HEK293T (cell line): ENCODE results near the gene UNC93B1.

Source experiments
- ARNT ChIP-seq: fragments of 450-650 bp; IDR thresholded peaks from 2 replicates; pipeline ENCODE4 v1.6.1; 2017; ENCODE audit warnings: mild to moderate bottlenecking
- FOXA1 ChIP-seq: fragments of 450-650 bp; IDR thresholded peaks from 2 replicates; pipeline ENCODE4 v1.6.1; 2016; ENCODE audit warnings: mild to moderate bottlenecking
- SP1 ChIP-seq: fragments of 450-650 bp; IDR thresholded peaks from 2 replicates; pipeline ENCODE4 v1.6.1; 2017
- SUZ12 ChIP-seq: fragments of 450-650 bp; IDR thresholded peaks from 2 replicates; pipeline ENCODE4 v1.6.1; 2016; ENCODE audit warnings: mild to moderate bottlenecking
- TF ChIP-seq, protein P1 (sequence below): fragments of 450-650 bp; IDR thresholded peaks from 2 replicates; pipeline ENCODE4 v1.6.1; 2016

DNA sequence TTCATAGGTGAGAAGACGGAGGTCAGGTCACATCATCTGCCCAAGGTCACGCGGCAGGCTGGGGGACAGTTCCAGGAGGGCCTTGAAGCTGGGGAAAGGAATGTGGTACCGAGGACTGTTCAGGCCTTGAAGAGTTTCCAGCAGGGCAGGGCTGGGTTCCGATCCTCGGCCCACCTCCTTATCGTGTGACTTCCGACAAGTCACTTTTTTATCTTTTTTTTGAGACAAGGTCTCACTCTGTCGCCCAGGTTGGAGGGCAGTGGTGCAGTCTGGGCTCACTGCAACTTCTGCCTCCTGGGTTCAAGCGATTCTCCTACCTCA lies 27.2 kb upstream of the UNC93B1 start:
- TF ChIP-seq, protein P1, sequence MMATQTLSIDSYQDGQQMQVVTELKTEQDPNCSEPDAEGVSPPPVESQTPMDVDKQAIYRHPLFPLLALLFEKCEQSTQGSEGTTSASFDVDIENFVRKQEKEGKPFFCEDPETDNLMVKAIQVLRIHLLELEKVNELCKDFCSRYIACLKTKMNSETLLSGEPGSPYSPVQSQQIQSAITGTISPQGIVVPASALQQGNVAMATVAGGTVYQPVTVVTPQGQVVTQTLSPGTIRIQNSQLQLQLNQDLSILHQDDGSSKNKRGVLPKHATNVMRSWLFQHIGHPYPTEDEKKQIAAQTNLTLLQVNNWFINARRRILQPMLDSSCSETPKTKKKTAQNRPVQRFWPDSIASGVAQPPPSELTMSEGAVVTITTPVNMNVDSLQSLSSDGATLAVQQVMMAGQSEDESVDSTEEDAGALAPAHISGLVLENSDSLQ: no peak
- TF ChIP-seq ARNT (no peak), SUZ12 (no peak), SP1 (no peak), FOXA1 (no peak)
